Measurements from ENCODE around the gene TMEM69. TPM values are rescaled to one million over a fixed set of nuclear protein-coding genes. Genes with fewer than 3 reads are reported as not detected.
A peak's percentile ranks its signal among the peaks of the same experiment; 100 is the strongest.

TMEM69 gene, protein sequence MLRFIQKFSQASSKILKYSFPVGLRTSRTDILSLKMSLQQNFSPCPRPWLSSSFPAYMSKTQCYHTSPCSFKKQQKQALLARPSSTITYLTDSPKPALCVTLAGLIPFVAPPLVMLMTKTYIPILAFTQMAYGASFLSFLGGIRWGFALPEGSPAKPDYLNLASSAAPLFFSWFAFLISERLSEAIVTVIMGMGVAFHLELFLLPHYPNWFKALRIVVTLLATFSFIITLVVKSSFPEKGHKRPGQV
- total RNA-seq: 10 to 100 TPM; 11.9 to 12.5 TPM

DNA sequence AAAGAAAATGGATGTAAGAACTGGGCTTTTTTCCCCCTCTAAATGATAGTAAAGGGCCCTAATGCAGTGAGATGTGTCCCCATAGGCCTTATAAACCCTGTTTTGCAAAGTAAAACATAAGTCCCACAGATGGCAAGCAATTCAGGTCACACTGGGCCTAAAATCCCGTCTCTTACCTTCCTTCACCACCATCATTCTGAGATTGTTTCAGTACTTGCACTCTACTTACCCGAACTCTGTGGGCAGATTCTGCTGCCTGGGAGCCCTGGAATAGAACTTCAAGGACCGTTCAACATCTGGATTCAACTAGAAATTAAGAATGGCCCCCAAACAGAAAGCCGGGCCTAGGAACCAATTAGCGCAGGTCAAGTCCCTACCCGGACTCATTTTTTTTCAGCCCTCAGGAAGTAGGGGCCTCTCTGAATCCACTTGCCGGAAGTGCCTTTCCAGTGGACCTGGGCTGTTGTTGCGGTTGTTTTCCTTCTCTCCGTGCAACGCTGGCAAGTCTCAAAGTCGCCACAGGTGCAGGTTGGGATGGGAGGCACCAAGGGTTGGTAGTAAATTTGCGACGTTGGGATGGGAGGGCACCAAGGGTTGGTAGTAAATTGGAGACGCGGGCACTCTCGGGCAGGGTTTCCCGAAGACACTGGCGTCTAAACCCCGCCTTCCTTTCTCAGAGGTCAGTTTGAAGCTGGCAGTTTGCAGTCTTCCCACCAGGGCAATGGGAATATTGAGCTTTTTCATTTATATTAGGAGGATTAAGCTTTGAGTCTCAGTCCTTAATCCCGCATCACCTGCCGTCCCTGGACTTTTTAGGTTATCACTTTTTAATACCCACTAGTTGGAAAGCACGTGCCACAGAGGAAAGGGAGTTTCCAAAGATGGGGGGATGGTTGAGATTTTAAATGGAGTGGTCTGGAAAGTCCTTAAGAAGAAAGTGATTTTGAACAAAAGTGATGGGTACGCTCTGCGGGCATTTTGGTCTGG is at the start of gene TMEM69:
Gene TMEM69, plus strand, starts transcription at position 428 of the 987 bp plus-strand sequence. CDS start 2,888 bp downstream, outside the sequence.
- no peaks in the 10 kb centered on the region for H3K27me3 ChIP-seq
- 1% methylated on average over 24 of the region's 24 CpGs for WGBS, 2 donors
- TF ChIP-seq POLR2A (IDR thresholded peaks at IDR 0.05): peak in 2 of 3 donors; percentile 2 to 33
- TF ChIP-seq, protein P1, sequence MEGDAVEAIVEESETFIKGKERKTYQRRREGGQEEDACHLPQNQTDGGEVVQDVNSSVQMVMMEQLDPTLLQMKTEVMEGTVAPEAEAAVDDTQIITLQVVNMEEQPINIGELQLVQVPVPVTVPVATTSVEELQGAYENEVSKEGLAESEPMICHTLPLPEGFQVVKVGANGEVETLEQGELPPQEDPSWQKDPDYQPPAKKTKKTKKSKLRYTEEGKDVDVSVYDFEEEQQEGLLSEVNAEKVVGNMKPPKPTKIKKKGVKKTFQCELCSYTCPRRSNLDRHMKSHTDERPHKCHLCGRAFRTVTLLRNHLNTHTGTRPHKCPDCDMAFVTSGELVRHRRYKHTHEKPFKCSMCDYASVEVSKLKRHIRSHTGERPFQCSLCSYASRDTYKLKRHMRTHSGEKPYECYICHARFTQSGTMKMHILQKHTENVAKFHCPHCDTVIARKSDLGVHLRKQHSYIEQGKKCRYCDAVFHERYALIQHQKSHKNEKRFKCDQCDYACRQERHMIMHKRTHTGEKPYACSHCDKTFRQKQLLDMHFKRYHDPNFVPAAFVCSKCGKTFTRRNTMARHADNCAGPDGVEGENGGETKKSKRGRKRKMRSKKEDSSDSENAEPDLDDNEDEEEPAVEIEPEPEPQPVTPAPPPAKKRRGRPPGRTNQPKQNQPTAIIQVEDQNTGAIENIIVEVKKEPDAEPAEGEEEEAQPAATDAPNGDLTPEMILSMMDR (IDR thresholded peaks at IDR 0.05): peak in 4 of 7 experiments; percentile 17 to 49 (median 38)
- H3K9me3 ChIP-seq: no peaks in the 10 kb centered on the region
- peak within 1 kb of the TSS; percentile 3 to 65 for H3K4me3 ChIP-seq
- peaks cover 27% of the 10 kb centered on the region for H3K4me1 ChIP-seq
- peak within 1 kb of the TSS; percentile 93 to 96 (median 95) for H3K27ac ChIP-seq
- peak; percentile 59 for ATAC-seq
- no peaks in the 10 kb centered on the region for H3K36me3 ChIP-seq (replicated peaks in 1 of 2; ENCODE audit: insufficient read depth in 1 of 2, low read depth in 2 of 2)
- intact Hi-C loops (cut with DNase I): no loop called here
- peak; percentile 78 to 88 (median 81) for DNase-seq

DNA sequence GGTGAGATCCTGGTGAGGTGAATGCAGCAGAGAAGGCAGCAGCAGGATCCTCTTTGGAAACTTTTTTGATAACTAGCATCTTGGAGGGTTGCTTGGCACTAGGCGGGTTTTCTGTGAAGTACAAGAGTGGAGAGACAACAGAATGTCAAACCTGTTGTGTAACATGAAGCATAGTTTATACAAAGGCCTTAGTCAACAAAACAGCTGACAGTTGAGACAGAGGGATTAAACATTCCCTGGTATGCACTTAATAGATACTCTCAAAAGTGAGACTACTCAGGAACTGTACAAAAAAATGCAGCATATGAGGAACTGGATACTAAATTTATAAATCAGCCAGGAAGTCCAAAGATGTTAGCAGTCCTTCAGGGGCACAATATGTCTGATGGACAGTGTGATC is 47.7 kb upstream of the TMEM69 start:
- intact Hi-C loops (cut with DNase I): no loop called here
- Histone ChIP-seq H3K27me3 (no peaks in the 10 kb centered on the region), H3K9me3 (no peaks in the 10 kb centered on the region), H3K4me1 (peaks cover 21% of the 10 kb centered on the region), H3K36me3 (replicated peaks in 1 of 2; ENCODE audit: insufficient read depth in 1 of 2, low read depth in 2 of 2) (peaks cover 18 to 23% of the 10 kb centered on the region in 2 donors), H3K4me3 (no peak overlapping the region), H3K27ac (no peak overlapping the region)
- TF ChIP-seq, protein P1 (IDR thresholded peaks at IDR 0.05): no peak
- TF ChIP-seq POLR2A (IDR thresholded peaks at IDR 0.05): no peak
- ATAC-seq (no peak), DNase-seq (no peak)
- WGBS, 2 donors: 93% methylated on average over 1 of the region's 1 CpG

DNA sequence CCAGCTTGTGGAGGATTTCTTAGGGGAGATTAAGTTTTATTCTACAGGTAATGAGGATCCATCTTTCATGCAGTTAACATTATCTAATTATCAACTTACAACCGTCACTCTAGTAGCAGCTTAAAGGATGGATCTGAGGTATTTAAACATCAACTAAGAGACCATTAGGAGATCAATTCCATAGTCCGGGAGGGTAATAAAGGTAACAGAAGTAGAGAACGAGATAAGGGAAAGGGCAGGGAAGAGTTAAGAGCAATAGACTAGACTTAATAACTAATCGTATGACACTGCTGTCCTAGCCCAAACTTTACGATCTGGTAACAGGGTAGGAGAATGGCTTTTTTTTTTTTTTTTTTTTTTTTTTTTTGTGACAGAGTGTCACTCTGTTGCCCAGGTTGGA is 44.7 kb upstream of the TMEM69 start:
- TF ChIP-seq, protein P1 (IDR thresholded peaks at IDR 0.05): no peak
- Histone ChIP-seq H3K27ac (peak overlapping the region; percentile 51 to 84 (median 69)), H3K4me1 (peaks cover 22% of the 10 kb centered on the region), H3K4me3 (no peak overlapping the region), H3K27me3 (no peaks in the 10 kb centered on the region), H3K36me3 (replicated peaks in 1 of 2; ENCODE audit: insufficient read depth in 1 of 2, low read depth in 2 of 2) (peaks cover 18 to 21% of the 10 kb centered on the region in 2 donors), H3K9me3 (no peaks in the 10 kb centered on the region)
- 47% methylated on average over 5 of the region's 5 CpGs for WGBS, 2 donors
- intact Hi-C loops (cut with DNase I): no loop called here
- no peak for ATAC-seq
- DNase-seq: no peak

DNA sequence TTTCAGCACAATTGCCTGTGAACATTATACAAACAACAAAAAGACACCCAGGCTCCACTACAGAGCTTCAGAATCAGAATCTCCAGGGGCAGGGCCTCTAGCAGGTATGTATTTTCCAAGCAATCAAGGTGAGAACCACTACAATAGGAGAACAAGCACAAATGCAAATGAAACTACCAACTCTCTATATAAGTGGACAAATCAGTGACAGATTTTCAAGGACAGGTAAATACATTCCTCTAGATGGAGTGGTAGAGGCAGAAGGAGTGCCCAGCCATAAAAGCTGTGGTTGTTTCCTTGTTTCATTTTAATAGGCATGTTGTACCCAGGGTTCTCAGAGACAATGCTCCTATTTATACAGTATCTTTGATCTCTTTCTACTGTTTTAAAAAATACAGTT is 44.0 kb upstream of the TMEM69 start:
- Histone ChIP-seq H3K4me3 (no peak overlapping the region), H3K36me3 (replicated peaks in 1 of 2; ENCODE audit: insufficient read depth in 1 of 2, low read depth in 2 of 2) (peaks cover 12 to 16% of the 10 kb centered on the region in 2 donors), H3K27me3 (no peaks in the 10 kb centered on the region), H3K9me3 (no peaks in the 10 kb centered on the region), H3K27ac (peak overlapping the region; percentile 51 to 84 (median 69)), H3K4me1 (peaks cover 22% of the 10 kb centered on the region)
- intact Hi-C loops (cut with DNase I): no loop called here
- ATAC-seq (peak; percentile 90), DNase-seq (peak in 2 of 4 donors; percentile 37 to 55)
- peak in 1 of 3 donors; percentile 34 for TF ChIP-seq POLR2A (IDR thresholded peaks at IDR 0.05)
- TF ChIP-seq, protein P1 (IDR thresholded peaks at IDR 0.05): peak in 5 of 7 experiments; percentile 15 to 45 (median 36)
